Stomach smooth muscle (tissue), 2 donors: ENCODE results near the gene PMF1.

Experiments used
- H3K27ac ChIP-seq: one replicate; pipeline ENCODE4 v1.7.0; 2013; ENCODE audit warnings: mild to moderate bottlenecking, low read length, inconsistent platforms
- H3K27me3 ChIP-seq, 2 donors: one replicate each; pipeline ENCODE4 v1.7.0; 2013; ENCODE audit warnings: low read length in 2 of 2; ENCODE audit not compliant: insufficient read depth in 2 of 2, control insufficient read depth in 1 of 2
- H3K36me3 ChIP-seq, 2 donors: one replicate each; pipeline ENCODE4 v1.7.0; 2013; ENCODE audit warnings: low read length in 2 of 2; ENCODE audit not compliant: control insufficient read depth in 2 of 2, insufficient read depth in 2 of 2
- H3K4me1 ChIP-seq: one replicate; pipeline ENCODE4 v1.7.0; 2013; ENCODE audit warnings: low read length; ENCODE audit not compliant: control insufficient read depth, insufficient read depth
- H3K4me3 ChIP-seq, 2 donors: one replicate each; pipeline ENCODE4 v1.7.0; 2013; ENCODE audit warnings: low read length in 2 of 2
- H3K9ac ChIP-seq, 2 donors: one replicate each; pipeline ENCODE4 v1.7.0; 2013; ENCODE audit warnings: low read length in 2 of 2, mild to moderate bottlenecking in 1 of 2
- H3K9me3 ChIP-seq, 2 donors: one replicate each; pipeline ENCODE4 v1.7.0; 2013; ENCODE audit warnings: low read length in 2 of 2; ENCODE audit not compliant: control insufficient read depth in 2 of 2
- donor health status: healthy.
- donor health status: Pancreatic carcinoma.

PMF1 gene

GRCh38 chr1:156212833-156213643 is at the start of gene PMF1:
PMF1 (plus strand) TSS chr1:156213007; CDS start chr1:156213016, 9 bp downstream.
- H3K4me1 ChIP-seq, result peaks cover 16% of the 10 kb centered on the region

GRCh38 chr1:156163712-156164111 is 49.1 kb upstream of the PMF1 start:
- no peaks in the 10 kb centered on the region for H3K27me3 ChIP-seq
- no peaks in the 10 kb centered on the region for H3K36me3 ChIP-seq
- H3K9me3 ChIP-seq, result no peaks in the 10 kb centered on the region
- no peak overlapping the region for H3K9ac ChIP-seq
- H3K4me3 ChIP-seq, result no peak overlapping the region
- no peak overlapping the region for H3K27ac ChIP-seq
- peaks cover 14% of the 10 kb centered on the region for H3K4me1 ChIP-seq

More at GRCh38 chr1:156212833-156213643, at the start of gene PMF1:
- Histone ChIP-seq H3K9me3 (no peaks in the 10 kb centered on the region), H3K36me3 (peaks cover 14 to 28% of the 10 kb centered on the region in 2 donors), H3K4me3 (peak within 1 kb of the TSS; percentile 94 to 97), H3K27me3 (no peaks in the 10 kb centered on the region), H3K27ac (peak within 1 kb of the TSS; percentile 90), H3K9ac (peak within 1 kb of the TSS; percentile 82 to 98)

GRCh38 chr1:156164125-156164831 is 48.5 kb upstream of the PMF1 start:
- H3K4me1 ChIP-seq, result peaks cover 14% of the 10 kb centered on the region
- no peaks in the 10 kb centered on the region for H3K27me3 ChIP-seq
- H3K9me3 ChIP-seq, result no peaks in the 10 kb centered on the region
- H3K36me3 ChIP-seq, result no peaks in the 10 kb centered on the region
- no peak overlapping the region for H3K4me3 ChIP-seq
- H3K27ac ChIP-seq, result no peak overlapping the region
- H3K9ac ChIP-seq, result no peak overlapping the region

- no peak overlapping the region for H3K4me3 ChIP-seq
- no peaks in the 10 kb centered on the region for H3K36me3 ChIP-seq
- no peak overlapping the region for H3K27ac ChIP-seq
- peaks cover 14% of the 10 kb centered on the region for H3K4me1 ChIP-seq
- H3K27me3 ChIP-seq, result no peaks in the 10 kb centered on the region
- H3K9me3 ChIP-seq, result no peaks in the 10 kb centered on the region
- H3K9ac ChIP-seq, result no peak overlapping the region
These were observed 47.7 kb upstream of the PMF1 start for GRCh38 chr1:156165083-156165482.

GRCh38 chr1:156167536-156167935 is 45.3 kb upstream of the PMF1 start:
- H3K9me3 ChIP-seq, result no peaks in the 10 kb centered on the region
- H3K4me1 ChIP-seq, result no peaks in the 10 kb centered on the region
- no peaks in the 10 kb centered on the region for H3K27me3 ChIP-seq
- H3K36me3 ChIP-seq, result no peaks in the 10 kb centered on the region
- H3K27ac ChIP-seq, result no peak overlapping the region
- no peak overlapping the region for H3K4me3 ChIP-seq
- H3K9ac ChIP-seq, result no peak overlapping the region

GRCh38 chr1:156172696-156173470 is 39.9 kb upstream of the PMF1 start:
- Histone ChIP-seq H3K27ac (no peak overlapping the region), H3K4me3 (no peak overlapping the region), H3K27me3 (no peaks in the 10 kb centered on the region), H3K4me1 (no peaks in the 10 kb centered on the region), H3K9me3 (no peaks in the 10 kb centered on the region), H3K36me3 (peaks cover 0 to 3% of the 10 kb centered on the region in 2 donors), H3K9ac (no peak overlapping the region)

- Histone ChIP-seq H3K9me3 (no peaks in the 10 kb centered on the region), H3K4me3 (no peak overlapping the region), H3K27me3 (no peaks in the 10 kb centered on the region), H3K4me1 (no peaks in the 10 kb centered on the region), H3K9ac (no peak overlapping the region), H3K36me3 (peaks cover 0 to 3% of the 10 kb centered on the region in 2 donors), H3K27ac (no peak overlapping the region)
These were observed 36.1 kb upstream of the PMF1 start for GRCh38 chr1:156176610-156177210.

GRCh38 chr1:156177919-156178654 is 34.7 kb upstream of the PMF1 start:
- Histone ChIP-seq H3K4me3 (no peak overlapping the region), H3K9ac (no peak overlapping the region), H3K27ac (no peak overlapping the region), H3K4me1 (no peaks in the 10 kb centered on the region), H3K27me3 (no peaks in the 10 kb centered on the region), H3K9me3 (no peaks in the 10 kb centered on the region), H3K36me3 (peaks cover 0 to 3% of the 10 kb centered on the region in 2 donors)

GRCh38 chr1:156180471-156180870 is 32.3 kb upstream of the PMF1 start:
- Histone ChIP-seq H3K9ac (no peak overlapping the region), H3K4me3 (no peak overlapping the region), H3K36me3 (peaks cover 0 to 3% of the 10 kb centered on the region in 2 donors), H3K27me3 (no peaks in the 10 kb centered on the region), H3K9me3 (no peaks in the 10 kb centered on the region), H3K4me1 (no peaks in the 10 kb centered on the region), H3K27ac (no peak overlapping the region)
